Omental fat pad (tissue), 4 donors: ENCODE data around the gene MARK2. TPM values are rescaled to one million over a fixed set of nuclear protein-coding genes. Genes with fewer than 3 reads are reported as not detected.

ENCODE experiments used
- ATAC-seq: fragments of 150-250 bp; one replicate; pipeline ENCODE4 v1.9.1; 2016; ENCODE audit warnings: mild to moderate bottlenecking, moderate library complexity; ENCODE audit not compliant: low FRiP score
- DNase-seq: peaks from one replicate; pipeline ENCODE4 v3.0.0-alpha.2; 2019; ENCODE audit warnings: low spot score
- total RNA-seq, 4 donors: library from RNA; depleted of rRNA; stranded (reverse); fragments of >200 nt; gene quantifications; one replicate each; pipeline ENCODE4 v1.1.0, GENCODE V29; 2016
- TF ChIP-seq, protein P1 (sequence below), 3 donors: fragments of 450-650 bp; IDR thresholded peaks; one replicate each; pipeline ENCODE4 v1.5.1; 2016 to 2017; ENCODE audit warnings: antibody characterized with exemption in 3 of 3, mild to moderate bottlenecking in 3 of 3, moderate library complexity in 2 of 3

MARK2 gene
- total RNA-seq, 4 donors from 2014 or later: 14.8 to 27.1 (median 23.4) TPM

DNA sequence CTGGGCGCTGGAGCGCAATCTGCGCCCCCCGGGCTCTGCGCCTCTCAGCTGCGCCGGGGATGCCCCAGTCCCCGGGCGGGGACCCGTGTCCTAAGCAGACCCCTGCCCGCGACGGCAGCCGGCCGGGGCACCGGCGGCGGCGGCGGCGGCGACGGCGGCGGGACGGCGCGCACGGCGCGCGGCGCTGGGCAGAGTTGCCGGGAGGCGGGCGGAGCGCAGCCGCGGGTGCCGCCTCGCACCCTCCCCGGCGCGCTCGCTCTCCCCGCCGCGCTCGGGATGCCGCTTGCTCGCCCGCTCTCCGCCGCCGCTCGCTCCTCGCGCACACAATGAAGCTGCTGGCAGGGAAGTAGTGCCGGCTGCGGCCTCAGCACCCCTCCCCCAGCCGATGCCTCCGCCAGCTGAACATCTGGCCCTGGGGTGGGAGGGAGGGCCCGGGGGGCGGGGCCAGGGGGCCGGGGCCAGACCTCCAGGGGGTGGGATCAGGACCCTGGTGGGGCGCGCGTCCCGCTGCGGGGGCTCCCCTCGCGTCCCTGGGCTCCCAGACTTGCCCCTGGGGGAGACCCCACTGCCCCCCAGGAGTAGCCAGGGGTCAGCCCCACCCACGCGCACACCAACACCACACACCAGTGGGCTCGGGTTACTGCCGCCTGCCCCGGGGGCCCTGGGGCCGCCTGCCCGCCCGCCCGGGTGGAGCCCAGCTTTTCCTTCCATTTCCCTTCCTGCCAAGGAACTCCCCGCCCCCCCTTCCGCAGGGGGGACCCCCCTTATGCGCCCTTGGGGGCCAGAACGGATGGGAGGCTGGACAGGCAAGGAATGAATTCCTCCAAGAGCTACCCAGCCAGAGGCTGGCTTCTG, 78.2 kb downstream of the MARK2 start, which contains the start of gene RCOR2:
RCOR2 (minus strand) TSS at position 328 of the 855 bp plus-strand sequence. CDS start 708 bp downstream, outside the sequence.
- DNase-seq (no peak), ATAC-seq (peak; percentile 38)
- TF ChIP-seq, protein P1, sequence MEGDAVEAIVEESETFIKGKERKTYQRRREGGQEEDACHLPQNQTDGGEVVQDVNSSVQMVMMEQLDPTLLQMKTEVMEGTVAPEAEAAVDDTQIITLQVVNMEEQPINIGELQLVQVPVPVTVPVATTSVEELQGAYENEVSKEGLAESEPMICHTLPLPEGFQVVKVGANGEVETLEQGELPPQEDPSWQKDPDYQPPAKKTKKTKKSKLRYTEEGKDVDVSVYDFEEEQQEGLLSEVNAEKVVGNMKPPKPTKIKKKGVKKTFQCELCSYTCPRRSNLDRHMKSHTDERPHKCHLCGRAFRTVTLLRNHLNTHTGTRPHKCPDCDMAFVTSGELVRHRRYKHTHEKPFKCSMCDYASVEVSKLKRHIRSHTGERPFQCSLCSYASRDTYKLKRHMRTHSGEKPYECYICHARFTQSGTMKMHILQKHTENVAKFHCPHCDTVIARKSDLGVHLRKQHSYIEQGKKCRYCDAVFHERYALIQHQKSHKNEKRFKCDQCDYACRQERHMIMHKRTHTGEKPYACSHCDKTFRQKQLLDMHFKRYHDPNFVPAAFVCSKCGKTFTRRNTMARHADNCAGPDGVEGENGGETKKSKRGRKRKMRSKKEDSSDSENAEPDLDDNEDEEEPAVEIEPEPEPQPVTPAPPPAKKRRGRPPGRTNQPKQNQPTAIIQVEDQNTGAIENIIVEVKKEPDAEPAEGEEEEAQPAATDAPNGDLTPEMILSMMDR (IDR thresholded peaks at IDR 0.05): no peak

DNA sequence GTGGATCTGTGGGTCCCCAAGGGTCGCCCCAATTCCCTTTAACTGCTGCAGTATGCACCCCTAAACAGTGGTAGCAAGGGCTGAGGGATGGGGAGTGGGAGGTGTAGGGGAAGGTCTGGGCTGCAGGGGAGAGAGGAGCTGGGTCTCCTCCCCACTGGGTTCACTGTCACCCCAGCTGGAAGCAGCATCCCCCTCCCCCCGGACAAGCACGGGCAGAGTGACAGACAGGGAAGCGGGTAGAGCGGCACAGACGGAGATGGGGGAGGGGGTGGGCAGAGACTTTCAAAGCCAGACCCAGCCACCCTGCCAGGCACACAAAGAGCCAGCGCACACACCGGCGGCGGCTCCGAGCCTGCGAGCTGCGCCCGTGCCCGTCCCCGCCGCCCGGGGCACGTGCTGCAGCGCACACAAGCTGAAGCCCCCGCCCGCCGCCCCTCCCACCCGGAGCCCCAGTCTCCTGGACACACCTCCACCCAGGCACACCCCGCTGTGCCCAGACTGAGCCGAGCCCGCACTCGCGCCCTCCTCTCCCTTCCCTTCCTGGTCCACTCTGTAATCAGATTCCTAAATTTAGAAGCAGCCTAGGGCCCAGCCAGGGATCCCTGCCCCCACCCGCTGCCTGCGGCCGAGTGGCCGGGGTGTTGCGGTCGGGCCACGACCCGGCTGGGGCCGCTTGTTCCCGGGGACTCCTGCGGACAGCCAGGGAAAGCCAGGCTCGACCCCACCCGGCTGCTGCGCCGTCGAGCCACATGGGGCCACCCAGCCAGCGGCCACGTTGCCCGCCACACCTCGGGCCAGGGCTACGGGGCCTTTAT, 79.0 kb downstream of the MARK2 start:
- DNase-seq (no peak), ATAC-seq (peak; percentile 9)
- TF ChIP-seq, protein P1 (IDR thresholded peaks at IDR 0.05): no peak

DNA sequence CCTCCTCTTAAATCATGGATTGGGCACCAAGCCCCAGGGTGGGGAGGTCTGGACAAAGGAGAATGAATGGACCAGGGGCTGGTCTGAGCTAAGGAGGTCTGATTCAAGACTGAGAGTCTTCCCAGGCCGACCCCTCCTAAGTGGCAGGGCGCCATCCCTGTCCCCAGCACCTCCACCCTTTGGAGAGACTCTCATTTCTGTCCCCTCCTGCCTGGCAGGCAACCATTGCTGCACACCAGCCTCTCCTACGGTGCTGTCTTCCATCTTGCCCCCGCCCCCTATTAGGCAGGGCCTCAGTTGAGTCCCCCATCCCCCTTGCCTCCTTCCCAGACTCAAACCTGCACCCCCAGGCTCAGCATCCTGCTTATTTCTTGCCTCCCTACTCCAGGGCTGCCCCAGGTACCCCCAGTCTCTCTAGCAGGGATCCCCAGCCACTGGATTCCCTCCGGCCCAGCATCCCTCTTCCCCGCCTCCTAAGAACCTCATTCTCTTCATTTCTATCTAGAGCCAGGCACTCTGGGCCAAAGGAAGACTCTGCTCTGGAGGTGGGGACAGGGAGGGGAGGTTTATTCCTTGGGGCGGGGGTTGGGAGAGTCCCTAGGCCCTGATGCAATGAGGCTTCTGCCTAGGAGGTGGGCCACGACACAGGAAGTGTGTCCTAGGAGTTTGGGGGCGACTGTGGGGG, 79.7 kb downstream of the MARK2 start:
- TF ChIP-seq, protein P1 (IDR thresholded peaks at IDR 0.05): no peak
- ATAC-seq: no peak
- DNase-seq: no peak

DNA sequence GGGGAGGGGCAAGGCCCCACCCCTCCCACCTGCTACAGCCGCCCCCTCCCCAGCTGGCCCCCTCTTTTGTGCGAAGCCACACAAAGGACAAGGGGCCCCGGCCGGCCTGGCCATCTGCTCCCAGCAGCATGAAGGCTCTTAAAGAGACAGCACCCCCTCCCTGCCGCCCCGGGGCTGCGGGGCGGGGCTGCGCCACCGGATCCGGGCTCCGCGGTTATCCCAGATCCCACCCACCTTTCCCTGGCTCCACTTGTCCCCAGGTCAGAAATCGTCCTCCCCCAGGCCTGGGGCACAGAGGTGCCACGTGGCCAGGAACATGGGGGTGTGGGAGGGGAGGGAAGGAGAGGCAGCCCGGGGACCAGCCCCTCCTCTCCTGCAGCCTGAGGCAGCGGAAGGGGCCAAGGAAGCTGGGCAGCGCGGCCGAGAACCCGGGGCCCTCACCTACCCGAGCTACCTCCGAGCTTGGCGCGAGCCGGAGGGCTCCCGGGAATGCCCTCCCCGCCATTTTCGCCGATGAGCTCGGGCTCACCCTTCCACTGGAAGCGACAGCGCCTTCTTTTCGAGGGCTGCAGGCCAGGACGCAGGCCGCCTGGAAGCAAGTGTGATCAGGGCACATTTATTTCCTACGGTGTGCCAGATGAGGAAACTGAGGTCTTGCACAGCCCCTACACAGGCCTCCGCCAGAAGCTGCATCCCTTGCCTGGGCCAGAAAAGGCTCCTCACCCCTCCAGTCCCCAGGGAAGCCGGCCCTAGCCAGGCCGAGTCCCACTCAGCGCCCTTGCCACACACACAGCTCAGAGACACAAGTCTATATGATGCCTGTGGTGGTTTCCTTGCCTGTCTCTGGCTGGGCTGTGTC, 80.6 kb downstream of the MARK2 start:
- no peak for ATAC-seq
- no peak for DNase-seq
- TF ChIP-seq, protein P1 (IDR thresholded peaks at IDR 0.05): no peak

DNA sequence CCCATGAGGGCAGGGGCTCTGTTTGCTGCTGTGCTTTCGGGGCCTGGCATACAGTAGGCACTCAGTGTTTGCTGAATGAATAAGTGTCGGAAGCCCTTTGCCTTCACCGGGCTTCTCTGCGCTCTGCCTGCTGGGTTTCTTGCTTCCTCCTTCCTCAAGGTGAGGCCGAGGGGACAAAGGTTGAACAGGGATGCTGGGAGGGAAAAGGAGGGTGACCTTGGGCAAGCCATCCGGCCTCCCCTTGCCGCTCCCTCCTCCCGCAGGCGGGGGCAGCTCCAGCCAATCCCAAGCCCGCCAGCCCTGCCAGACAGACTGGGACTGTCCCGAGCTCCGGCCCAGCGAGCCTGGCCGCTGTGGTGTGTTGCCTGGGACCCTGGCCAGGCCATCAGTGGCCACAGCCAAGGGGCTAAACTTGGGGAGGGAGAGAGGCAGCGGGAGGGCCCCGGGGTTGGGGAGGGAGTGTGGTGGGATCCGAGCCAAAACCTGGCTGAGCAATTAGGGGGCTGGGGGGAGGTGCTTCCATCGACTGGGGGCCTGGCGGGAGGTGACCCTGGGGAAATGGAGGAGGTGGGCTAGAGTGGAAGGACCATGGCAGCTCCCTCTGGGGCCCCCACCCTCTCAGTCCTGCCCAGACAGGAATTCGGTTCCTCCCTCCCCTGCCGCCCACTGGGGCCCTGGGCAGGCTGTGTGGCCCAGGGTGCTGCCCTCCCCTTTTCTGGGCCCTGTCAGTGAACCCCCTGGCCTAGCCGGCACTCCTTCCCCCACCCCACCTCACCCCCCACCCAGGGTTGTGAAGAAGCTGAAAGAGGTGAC, 81.4 kb downstream of the MARK2 start:
- TF ChIP-seq, protein P1 (IDR thresholded peaks at IDR 0.05): no peak
- DNase-seq (no peak), ATAC-seq (no peak)
